Globus pallidus (tissue), 1 donor: ENCODE data around the gene CARMIL3.

Source experiments
- DNase-seq: peaks from one replicate; pipeline ENCODE4 v3.0.0-alpha.2; 2015; ENCODE audit warnings: low spot score

Gene CARMIL3

GRCh38 chr14:24078146-24078545, 26.3 kb downstream of the CARMIL3 start:
- no peak for DNase-seq

- no peak for DNase-seq
Observed at GRCh38 chr14:24079491-24080141, 27.8 kb downstream of the CARMIL3 start.

GRCh38 chr14:24080142-24080530, 28.3 kb downstream of the CARMIL3 start:
- no peak for DNase-seq

GRCh38 chr14:24080888-24081738, 29.3 kb downstream of the CARMIL3 start:
- DNase-seq = peak; percentile 46

- no peak for DNase-seq
Observed at GRCh38 chr14:24081739-24082211, 30.0 kb downstream of the CARMIL3 start.

GRCh38 chr14:24082411-24083080, 30.7 kb downstream of the CARMIL3 start:
- no peak for DNase-seq

GRCh38 chr14:24083462-24083861, 31.7 kb downstream of the CARMIL3 start:
- DNase-seq = no peak

- DNase-seq = no peak
Observed at GRCh38 chr14:24084440-24084839, 32.6 kb downstream of the CARMIL3 start.

- no peak for DNase-seq
Observed at GRCh38 chr14:24085215-24085614, 33.4 kb downstream of the CARMIL3 start.

- DNase-seq = no peak
Observed at GRCh38 chr14:24086193-24086955, 34.6 kb downstream of the CARMIL3 start.

- no peak for DNase-seq
Observed at GRCh38 chr14:24087004-24087403, 35.2 kb downstream of the CARMIL3 start.

GRCh38 chr14:24088095-24088494, 36.3 kb downstream of the CARMIL3 start:
- no peak for DNase-seq

GRCh38 chr14:24089890-24090289, 38.1 kb downstream of the CARMIL3 start:
- DNase-seq = no peak

- DNase-seq = no peak
Observed at GRCh38 chr14:24092110-24092504, 40.3 kb downstream of the CARMIL3 start.

- DNase-seq = no peak
Observed at GRCh38 chr14:24092505-24093206, 40.8 kb downstream of the CARMIL3 start.

- no peak for DNase-seq
Observed at GRCh38 chr14:24093207-24093900, 41.5 kb downstream of the CARMIL3 start.

GRCh38 chr14:24093901-24094840, 42.4 kb downstream of the CARMIL3 start, which contains the start of gene PCK2:
Gene PCK2, plus strand, starts transcription at chr14:24094311. Its CDS starts 95 bp downstream, at chr14:24094406.
- peak; percentile 68 for DNase-seq

GRCh38 chr14:24094841-24095270, 43.0 kb downstream of the CARMIL3 start:
- DNase-seq = no peak
